K562 (cell line): ENCODE measurements around the gene RPL34. TPM values are rescaled to one million over a fixed set of nuclear protein-coding genes. Genes with fewer than 3 reads are reported as not detected.

Experiments used
- ATAC-seq: fragments of 200-7000 bp; cut with Tn5 transposase; 3 replicates; pipeline ENCODE4 v1.9.1; 2020; ENCODE audit warnings: moderate library complexity
- BruUV-seq: library from RNA; stranded (reverse); fragments of 400-500 nt; replicated peaks from 2 replicates; lab custom pipeline; 2021; lab: Mats Ljungman, UMichigan
- CTCF ChIA-PET: fragments of 300-600 bp; formaldehyde crosslinking; extraction: SDS; loops from one replicate; lab custom pipeline; 2021; ENCODE audit warnings: low intra/inter-chr PET ratio; lab: Yijun Ruan, JAX
- POLR2A ChIA-PET: fragments of 300-600, 350-650 bp; sonication (Branson Sonifier 250); formaldehyde crosslinking; extraction: SDS; loops from one replicate; lab custom pipeline; 2021; ENCODE audit warnings: antibody characterized with exemption, inconsistent platforms; lab: Yijun Ruan, JAX
- DNase-seq, 4 experiments: peaks; one replicate each; pipeline versions ENCODE4 v3.0.0 to v3.0.0-alpha.2; 2011 to 2018; ENCODE audit warnings: low spot score in 3 of 4, mixed read lengths in 3 of 4; ENCODE audit errors: extremely low read depth in 1 of 4
- FAIRE-seq: peaks from 2 replicates; lab custom pipeline; 2011; peaks lifted over from hg19 to GRCh38; lab: Jason Lieb, UNC
- H2AFZ ChIP-seq: 2 replicates; pipeline ENCODE4 v1.6.0; 2011; ENCODE audit warnings: low read depth, low read length, control low read depth, inconsistent platforms
- H3K27ac ChIP-seq: fragments of 200-600 bp; 3 replicates; pipeline ENCODE4 v1.8.0; 2011; ENCODE audit warnings: low read depth, mild to moderate bottlenecking, control low read depth, inconsistent platforms, low read length, moderate library complexity, mixed read lengths; ENCODE audit errors: extremely low read depth
- H3K27me3 ChIP-seq, 2 experiments: fragments of 300-600 bp in 1 of 2; 2 replicates in 1 of 2; 3 replicates in 1 of 2; pipeline versions ENCODE4 v1.6.0 to v1.8.0; 2011; ENCODE audit warnings: inconsistent platforms in 2 of 2, low read length in 2 of 2, mild to moderate bottlenecking in 1 of 2, mixed read lengths in 1 of 2, moderate library complexity in 1 of 2; ENCODE audit not compliant: control insufficient read depth in 2 of 2, insufficient read depth in 2 of 2
- H3K36me3 ChIP-seq: fragments of 300-600 bp; 3 replicates; pipeline ENCODE4 v1.8.0; 2011; ENCODE audit warnings: mild to moderate bottlenecking, low read length, inconsistent platforms; ENCODE audit not compliant: control insufficient read depth, insufficient read depth
- H3K4me1 ChIP-seq, 2 experiments: fragments of 200-600 bp in 1 of 2; replicated peaks in 1 of 2; 2 replicates in 1 of 2; 3 replicates in 1 of 2; pipeline versions ENCODE4 v1.5.1 to v1.8.0; 2011; ENCODE audit warnings: inconsistent platforms in 2 of 2, low read length in 2 of 2, mild to moderate bottlenecking in 1 of 2, mixed read lengths in 1 of 2, moderate library complexity in 1 of 2; ENCODE audit not compliant: control insufficient read depth in 2 of 2, insufficient read depth in 2 of 2
- H3K4me2 ChIP-seq: 2 replicates; pipeline ENCODE4 v1.6.1; 2011; ENCODE audit warnings: low read length, control low read depth, inconsistent platforms, mixed read lengths; ENCODE audit not compliant: insufficient read depth
- H3K4me3 ChIP-seq: fragments of 200-600 bp; sonication (generic), shearing (Covaris generic); 2 replicates; pipeline ENCODE4 v1.5.1; 2016; ENCODE audit warnings: control low read depth, inconsistent platforms
- H3K79me2 ChIP-seq: fragments of 200-600 bp; 3 replicates; pipeline ENCODE4 v1.8.0; 2011; ENCODE audit warnings: low read length, inconsistent platforms; ENCODE audit not compliant: control insufficient read depth, insufficient read depth
- H3K9ac ChIP-seq, 2 experiments: 2 replicates each; pipeline versions ENCODE4 v1.6.0 to v1.6.1; 2011; ENCODE audit warnings: low read depth in 2 of 2, low read length in 2 of 2, control low read depth in 1 of 2, inconsistent platforms in 1 of 2, mild to moderate bottlenecking in 1 of 2, mixed read lengths in 1 of 2; ENCODE audit not compliant: insufficient read depth in 1 of 2
- H3K9me1 ChIP-seq: one replicate; pipeline ENCODE4 v1.6.0; 2011; ENCODE audit warnings: inconsistent platforms, mild to moderate bottlenecking, low read length, moderate library complexity; ENCODE audit not compliant: control insufficient read depth, insufficient read depth
- H3K9me3 ChIP-seq: replicated peaks from 2 replicates; pipeline ENCODE4 v1.5.1; 2011; ENCODE audit warnings: low read depth, low read length, inconsistent platforms; ENCODE audit not compliant: control insufficient read depth, insufficient read depth
- H4K20me1 ChIP-seq: replicated peaks from 2 replicates; pipeline ENCODE4 v1.6.1; 2011; ENCODE audit warnings: low read length, inconsistent platforms, mixed read lengths; ENCODE audit not compliant: control insufficient read depth, insufficient read depth
- ADNP ChIP-seq: fragments of 200-800 bp; sonication (Bioruptor generic); IDR thresholded peaks from 2 replicates; pipeline ENCODE4 v1.6.1; 2016; ENCODE audit warnings: missing genetic modification characterization, missing compliant biosample characterization
- HEY1 ChIP-seq: fragments of 250-450 bp; sonication (Bioruptor Pico); IDR thresholded peaks from 2 replicates; pipeline ENCODE4 v1.5.0; 2020; ENCODE audit warnings: mild to moderate bottlenecking, moderate library complexity, borderline replicate concordance
- MECOM ChIP-seq: fragments of 250-450 bp; sonication (Bioruptor Pico); IDR thresholded peaks from 2 replicates; pipeline ENCODE4 v1.8.0; 2022; ENCODE audit warnings: inconsistent platforms
- PHF20 ChIP-seq: fragments of 450-650 bp; IDR thresholded peaks from 2 replicates; pipeline ENCODE4 v1.6.1; 2018; ENCODE audit not compliant: partially characterized antibody
- POLR2AphosphoS5 ChIP-seq: IDR thresholded peaks from 2 replicates; pipeline ENCODE4 v1.6.1; 2011; ENCODE audit warnings: mild to moderate bottlenecking, low read depth, low read length, moderate library complexity; ENCODE audit not compliant: control insufficient read depth, insufficient read depth
- RBFOX2 ChIP-seq: fragments of 200-400 bp; formaldehyde crosslinking; IDR thresholded peaks from 2 replicates; pipeline ENCODE4 v1.6.1; 2017; ENCODE audit warnings: low read depth, mild to moderate bottlenecking, low read length, moderate library complexity
- WGBS: fragments of 100-300 bp; shearing (Covaris generic); methylation state at CpG from one replicate; pipeline ENCODE4 v1.1.6; 2016; ENCODE audit warnings: low coverage, mixed read lengths; ENCODE audit not compliant: insufficient coverage; ENCODE audit errors: missing lambda C conversion rate; 5-methylcytosine and 5-hydroxymethylcytosine counted together
- in situ Hi-C: fragments of 300-500 bp; cut with MboI; formaldehyde crosslinking; loops from 4 replicates; pipeline ENCODE4 v1.15.0; 2018; ENCODE audit warnings: inconsistent platforms, mixed read lengths
- intact Hi-C: fragments of 100-400 bp; cut with micrococcal nuclease; formaldehyde crosslinking; loops from 2 replicates; pipeline ENCODE4 v1.14.2; 2022
- polyA plus RNA-seq, 8 experiments: library from polyadenylated mRNA; depleted of rRNA in 4 of 8; stranded (reverse) in 5 of 8; unstranded in 3 of 8; fragments of >200 nt; fragmentation: Nextera tagmentation in 2 of 8; fragmentation: Illumina TruSeq in 1 of 8; extraction: Ambion mirVana in 2 of 8; extraction: Trizol in 1 of 8; gene quantifications; 2 replicates each; pipeline versions ENCODE4 v1.2.1 to v1.2.3, GENCODE V29; 2011 to 2014; ENCODE audit warnings: inconsistent platforms in 1 of 8, missing spikeins in 1 of 8
- total RNA-seq, 7 experiments: library from RNA; depleted of rRNA in 6 of 7; stranded (reverse); fragments of >200 nt in 6 of 7; fragmentation: Illumina TruSeq in 2 of 7; extraction: Trizol in 2 of 7; gene quantifications; 2 replicates each; pipeline versions ENCODE4 v1.2.1 to v1.2.3, GENCODE V29; 2011 to 2021; ENCODE audit warnings: low replicate concordance in 1 of 7
- TF ChIP-seq, protein P1 (sequence below): fragments of 200-800 bp; sonication (Bioruptor generic); IDR thresholded peaks from 2 replicates; pipeline ENCODE4 v1.6.1; 2017; ENCODE audit warnings: missing genetic modification characterization, missing compliant biosample characterization
- TF ChIP-seq, protein P2 (sequence below): fragments of 450-650 bp; IDR thresholded peaks from 2 replicates; pipeline ENCODE4 v1.6.1; 2016; ENCODE audit warnings: low read depth, mild to moderate bottlenecking, moderate library complexity
- TF ChIP-seq, protein P3 (sequence below): IDR thresholded peaks from 3 replicates; pipeline ENCODE4 v1.6.1; 2011; ENCODE audit warnings: borderline replicate concordance, mild to moderate bottlenecking, moderate library complexity; ENCODE audit not compliant: insufficient read length; ENCODE audit errors: extremely low read depth

Gene RPL34
- total and polyA plus RNA-seq, 9 of the 15 experiments (the other 6 are each of a cell fraction or from before 2014, with no cell fraction given), result 1,612 to 4,502 (median 2,593) TPM

DNA sequence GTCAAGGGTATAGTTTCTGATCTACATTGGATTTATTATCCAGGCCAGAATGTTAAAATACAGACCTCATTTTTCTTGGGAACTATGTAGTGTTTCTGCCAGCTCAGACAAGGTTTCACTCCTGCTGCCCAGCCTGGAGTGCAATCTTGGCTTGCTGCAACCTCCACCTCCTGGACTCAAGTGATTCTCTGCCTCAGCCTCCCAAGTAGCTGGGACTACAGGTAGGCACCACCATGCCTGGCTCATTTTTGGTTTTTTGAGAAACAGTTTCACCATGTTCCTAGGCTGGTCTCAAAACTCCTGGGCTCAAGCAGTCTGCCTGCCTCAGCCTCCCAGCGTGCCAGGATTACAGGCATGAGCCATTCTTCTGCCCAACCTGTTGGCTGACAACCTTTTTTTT, 5.7 kb downstream of the RPL34 start:
- BruUV-seq, result no TSS peak
- no peak for ATAC-seq
- Histone ChIP-seq H2AFZ (no peak overlapping the region), H3K79me2 (peaks cover 59% of the 10 kb centered on the region), H3K27me3 (no peaks in the 10 kb centered on the region), H3K27ac (no peak overlapping the region), H3K4me2 (no peak overlapping the region), H3K9ac (peak overlapping the region in 1 of 2 experiments; percentile 23; a peak in 1 of 4 replicates), H4K20me1 (peaks cover 28% of the 10 kb centered on the region), H3K4me3 (no peak overlapping the region), H3K9me3 (no peaks in the 10 kb centered on the region), H3K36me3 (peaks cover 98% of the 10 kb centered on the region), H3K4me1 (peaks cover 13 to 18% of the 10 kb centered on the region in 2 experiments; a peak in 4 of 5 replicates), H3K9me1 (no peaks in the 10 kb centered on the region)
- no peak for TF ChIP-seq HEY1 (CRISPR knock-in tag)
- 0 out of 2 replicates have a peak, but pooled peaks have one; percentile 28 for TF ChIP-seq POLR2AphosphoS5
- 100% methylated on average over 1 of the region's 1 CpG for WGBS
- no peak for FAIRE-seq
- DNase-seq, result no peak
- intact Hi-C loops, result no loop called here
- ChIA-PET POLR2A (interaction anchor here (1.2 to 1.8 kb wide), 3 partner anchors 10 to 31 kb away, joined by 4 to 10 read pairs (median 5); partner anchors contain the start of gene OSTC), CTCF (no interaction called here)
- in situ Hi-C loops, result no loop called here

DNA sequence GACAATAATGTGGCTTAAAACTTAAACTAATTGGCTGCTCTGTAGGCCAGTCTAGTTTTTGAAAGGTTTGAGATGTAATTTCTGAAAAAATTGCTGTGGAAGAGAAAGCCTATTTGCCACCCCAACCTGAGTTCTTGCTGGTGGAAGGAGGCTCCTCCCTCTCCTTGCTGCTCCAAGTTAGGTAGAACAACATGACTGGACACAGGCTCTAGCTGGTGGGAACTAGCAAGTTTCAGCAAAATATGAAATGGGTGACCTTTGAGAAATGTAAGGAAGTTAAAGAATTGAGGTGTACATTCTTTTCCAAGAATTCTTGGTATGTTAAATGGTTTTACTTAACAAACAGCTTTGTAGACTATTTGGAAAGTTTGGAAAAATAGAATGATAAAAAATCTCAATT, 8.0 kb downstream of the RPL34 start:
- DNase-seq, result no peak
- Histone ChIP-seq H3K79me2 (peaks cover 36% of the 10 kb centered on the region), H2AFZ (no peak overlapping the region), H3K36me3 (peaks cover 97% of the 10 kb centered on the region), H3K4me3 (no peak overlapping the region), H3K9ac (no peak overlapping the region), H3K27me3 (no peaks in the 10 kb centered on the region), H3K4me2 (no peak overlapping the region), H3K9me3 (no peaks in the 10 kb centered on the region), H4K20me1 (peaks cover 13% of the 10 kb centered on the region), H3K27ac (no peak overlapping the region), H3K4me1 (peaks cover 5% of the 10 kb centered on the region in 2 experiments; a peak in 3 of 5 replicates), H3K9me1 (no peaks in the 10 kb centered on the region)
- ChIA-PET CTCF (no interaction called here), POLR2A (interaction anchor here (0.6 to 1.7 kb wide), 3 partner anchors 11 to 758 kb away, joined by 3 to 6 read pairs (median 3); no protein-coding TSS in a partner anchor)
- no TSS peak for BruUV-seq
- intact Hi-C loops (no loop called here), in situ Hi-C loops (no loop called here)
- ATAC-seq, result peak; percentile 32; the same call in 2 of the 3 replicates
- peak; percentile 15 for FAIRE-seq
- TF ChIP-seq, protein P1, sequence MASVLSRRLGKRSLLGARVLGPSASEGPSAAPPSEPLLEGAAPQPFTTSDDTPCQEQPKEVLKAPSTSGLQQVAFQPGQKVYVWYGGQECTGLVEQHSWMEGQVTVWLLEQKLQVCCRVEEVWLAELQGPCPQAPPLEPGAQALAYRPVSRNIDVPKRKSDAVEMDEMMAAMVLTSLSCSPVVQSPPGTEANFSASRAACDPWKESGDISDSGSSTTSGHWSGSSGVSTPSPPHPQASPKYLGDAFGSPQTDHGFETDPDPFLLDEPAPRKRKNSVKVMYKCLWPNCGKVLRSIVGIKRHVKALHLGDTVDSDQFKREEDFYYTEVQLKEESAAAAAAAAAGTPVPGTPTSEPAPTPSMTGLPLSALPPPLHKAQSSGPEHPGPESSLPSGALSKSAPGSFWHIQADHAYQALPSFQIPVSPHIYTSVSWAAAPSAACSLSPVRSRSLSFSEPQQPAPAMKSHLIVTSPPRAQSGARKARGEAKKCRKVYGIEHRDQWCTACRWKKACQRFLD, result no peak
- TF ChIP-seq, protein P2, sequence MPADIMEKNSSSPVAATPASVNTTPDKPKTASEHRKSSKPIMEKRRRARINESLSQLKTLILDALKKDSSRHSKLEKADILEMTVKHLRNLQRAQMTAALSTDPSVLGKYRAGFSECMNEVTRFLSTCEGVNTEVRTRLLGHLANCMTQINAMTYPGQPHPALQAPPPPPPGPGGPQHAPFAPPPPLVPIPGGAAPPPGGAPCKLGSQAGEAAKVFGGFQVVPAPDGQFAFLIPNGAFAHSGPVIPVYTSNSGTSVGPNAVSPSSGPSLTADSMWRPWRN, result no peak
- TF ChIP-seq PHF20 (no peak), ADNP (no peak), MECOM (CRISPR knock-in tag) (no peak), RBFOX2 (no peak)
- TF ChIP-seq, protein P3, sequence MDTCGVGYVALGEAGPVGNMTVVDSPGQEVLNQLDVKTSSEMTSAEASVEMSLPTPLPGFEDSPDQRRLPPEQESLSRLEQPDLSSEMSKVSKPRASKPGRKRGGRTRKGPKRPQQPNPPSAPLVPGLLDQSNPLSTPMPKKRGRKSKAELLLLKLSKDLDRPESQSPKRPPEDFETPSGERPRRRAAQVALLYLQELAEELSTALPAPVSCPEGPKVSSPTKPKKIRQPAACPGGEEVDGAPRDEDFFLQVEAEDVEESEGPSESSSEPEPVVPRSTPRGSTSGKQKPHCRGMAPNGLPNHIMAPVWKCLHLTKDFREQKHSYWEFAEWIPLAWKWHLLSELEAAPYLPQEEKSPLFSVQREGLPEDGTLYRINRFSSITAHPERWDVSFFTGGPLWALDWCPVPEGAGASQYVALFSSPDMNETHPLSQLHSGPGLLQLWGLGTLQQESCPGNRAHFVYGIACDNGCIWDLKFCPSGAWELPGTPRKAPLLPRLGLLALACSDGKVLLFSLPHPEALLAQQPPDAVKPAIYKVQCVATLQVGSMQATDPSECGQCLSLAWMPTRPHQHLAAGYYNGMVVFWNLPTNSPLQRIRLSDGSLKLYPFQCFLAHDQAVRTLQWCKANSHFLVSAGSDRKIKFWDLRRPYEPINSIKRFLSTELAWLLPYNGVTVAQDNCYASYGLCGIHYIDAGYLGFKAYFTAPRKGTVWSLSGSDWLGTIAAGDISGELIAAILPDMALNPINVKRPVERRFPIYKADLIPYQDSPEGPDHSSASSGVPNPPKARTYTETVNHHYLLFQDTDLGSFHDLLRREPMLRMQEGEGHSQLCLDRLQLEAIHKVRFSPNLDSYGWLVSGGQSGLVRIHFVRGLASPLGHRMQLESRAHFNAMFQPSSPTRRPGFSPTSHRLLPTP, result no peak
